HEK293 (cell line): ENCODE measurements around the gene ARHGEF37.

Source experiments
- CTCF ChIA-PET: fragments of 350-600 bp; formaldehyde crosslinking; extraction: SDS; loops from one replicate; lab custom pipeline; 2021; ENCODE audit warnings: antibody characterized with exemption; lab: Yijun Ruan, JAX
- POLR2A ChIA-PET: fragments of 300-600 bp; formaldehyde crosslinking; extraction: SDS; loops from one replicate; lab custom pipeline; 2020; ENCODE audit warnings: antibody characterized with exemption, inconsistent platforms; lab: Yijun Ruan, JAX
- H3K27ac ChIP-seq: fragments of 200-500 bp; sonication (Bioruptor generic); 2 replicates; pipeline ENCODE4 v1.5.1; 2014; ENCODE audit warnings: low read depth, low read length, control low read depth, inconsistent platforms; ENCODE audit errors: extremely low read depth
- H3K36me3 ChIP-seq, 2 experiments: fragments of 200-500 bp in 1 of 2; sonication (Bioruptor generic) in 1 of 2; 1 replicate in 1 of 2; 2 replicates in 1 of 2; pipeline ENCODE4 v1.5.1; 2014 to 2017; ENCODE audit warnings: inconsistent platforms in 2 of 2, low read length in 2 of 2; ENCODE audit not compliant: control insufficient read depth in 2 of 2, insufficient read depth in 1 of 2
- H3K4me1 ChIP-seq: fragments of 200-500 bp; sonication (Bioruptor generic); 2 replicates; pipeline ENCODE4 v1.5.1; 2014; ENCODE audit warnings: mild to moderate bottlenecking, low read length, inconsistent platforms; ENCODE audit not compliant: control insufficient read depth, insufficient read depth
- H3K4me3 ChIP-seq: 2 replicates; pipeline ENCODE4 v1.5.1; 2011; ENCODE audit warnings: low read depth, mild to moderate bottlenecking, control low read depth, low read length, moderate library complexity
- H3K9me3 ChIP-seq: fragments of 200-500 bp; sonication (Bioruptor generic); 2 replicates; pipeline ENCODE4 v1.5.1; 2014; ENCODE audit warnings: low read depth, low read length, inconsistent platforms; ENCODE audit not compliant: control insufficient read depth, insufficient read depth
- FEZF1 ChIP-seq: fragments of 450-650 bp; formaldehyde crosslinking; IDR thresholded peaks from 2 replicates; pipeline ENCODE4 v1.5.1; 2016; ENCODE audit warnings: missing biosample characterization, missing genetic modification characterization
- GLIS1 ChIP-seq: fragments of 450-650 bp; formaldehyde crosslinking; IDR thresholded peaks from 2 replicates; pipeline ENCODE4 v1.5.1; 2016; ENCODE audit warnings: missing biosample characterization, missing genetic modification characterization
- IKZF3 ChIP-seq: fragments of 450-650 bp; IDR thresholded peaks from 2 replicates; pipeline ENCODE4 v1.5.0; 2018; ENCODE audit warnings: missing biosample characterization, mild to moderate bottlenecking, missing genetic modification characterization, moderate library complexity
- MZF1 ChIP-seq: fragments of 450-650 bp; formaldehyde crosslinking; IDR thresholded peaks from 2 replicates; pipeline ENCODE4 v1.5.1; 2017; ENCODE audit warnings: missing biosample characterization, missing genetic modification characterization, borderline replicate concordance
- PRDM1 ChIP-seq: fragments of 450-650 bp; formaldehyde crosslinking; IDR thresholded peaks from 2 replicates; pipeline ENCODE4; 2016; ENCODE audit warnings: missing biosample characterization, missing genetic modification characterization
- YY1 ChIP-seq: fragments of 450-650 bp; formaldehyde crosslinking; IDR thresholded peaks from 2 replicates; pipeline ENCODE4 v1.5.1; 2018; ENCODE audit warnings: missing biosample characterization, missing genetic modification characterization
- YY2 ChIP-seq: fragments of 450-650 bp; formaldehyde crosslinking; IDR thresholded peaks from 2 replicates; pipeline ENCODE4 v1.5.1; 2016; ENCODE audit warnings: missing biosample characterization, missing genetic modification characterization
- ZBTB17 ChIP-seq: fragments of 450-650 bp; formaldehyde crosslinking; IDR thresholded peaks from 2 replicates; pipeline ENCODE4 v1.5.1; 2016; ENCODE audit warnings: missing biosample characterization, missing genetic modification characterization
- ZBTB26 ChIP-seq: fragments of 450-650 bp; formaldehyde crosslinking; optimal IDR thresholded peaks from 2 replicates; pipeline ENCODE3; 2016; ENCODE audit warnings: missing biosample characterization, mild to moderate bottlenecking, missing genetic modification characterization
- ZFP41 ChIP-seq: fragments of 450-650 bp; formaldehyde crosslinking; IDR thresholded peaks from 2 replicates; pipeline ENCODE4 v1.5.1; 2016; ENCODE audit warnings: missing biosample characterization, missing genetic modification characterization, borderline replicate concordance
- ZIC2 ChIP-seq: fragments of 450-650 bp; formaldehyde crosslinking; IDR thresholded peaks from 2 replicates; pipeline ENCODE4 v1.5.1; 2016; ENCODE audit warnings: missing biosample characterization, missing genetic modification characterization
- ZNF138 ChIP-seq: fragments of 450-650 bp; formaldehyde crosslinking; IDR thresholded peaks from 2 replicates; pipeline ENCODE4 v1.5.1; 2016; ENCODE audit warnings: missing biosample characterization, missing genetic modification characterization, borderline replicate concordance
- ZNF211 ChIP-seq: fragments of 450-650 bp; formaldehyde crosslinking; IDR thresholded peaks from 2 replicates; pipeline ENCODE4 v1.5.1; 2016; ENCODE audit warnings: low read depth, missing biosample characterization, missing genetic modification characterization
- ZNF26 ChIP-seq: fragments of 450-650 bp; formaldehyde crosslinking; IDR thresholded peaks from 2 replicates; pipeline ENCODE4 v1.5.1; 2016; ENCODE audit warnings: missing biosample characterization, missing genetic modification characterization
- ZNF311 ChIP-seq: fragments of 450-650 bp; formaldehyde crosslinking; IDR thresholded peaks from 2 replicates; pipeline ENCODE4 v1.5.1; 2017; ENCODE audit warnings: missing biosample characterization, missing genetic modification characterization, borderline replicate concordance
- ZNF341 ChIP-seq: fragments of 450-650 bp; formaldehyde crosslinking; IDR thresholded peaks from 2 replicates; pipeline ENCODE4; 2016; ENCODE audit warnings: low read depth, missing biosample characterization, missing genetic modification characterization
- ZNF366 ChIP-seq: fragments of 450-650 bp; formaldehyde crosslinking; conservative IDR thresholded peaks from 2 replicates; pipeline ENCODE4 v1.5.1; 2016; ENCODE audit warnings: missing biosample characterization, missing genetic modification characterization
- ZNF658 ChIP-seq: fragments of 450-650 bp; formaldehyde crosslinking; IDR thresholded peaks from 2 replicates; pipeline ENCODE4; 2016; ENCODE audit warnings: missing biosample characterization, missing genetic modification characterization
- ZNF768 ChIP-seq: fragments of 450-650 bp; formaldehyde crosslinking; IDR thresholded peaks from 2 replicates; pipeline ENCODE4 v1.5.1; 2018; ENCODE audit warnings: missing biosample characterization, mild to moderate bottlenecking, missing genetic modification characterization
- ZNF777 ChIP-seq: fragments of 450-650 bp; formaldehyde crosslinking; IDR thresholded peaks from 2 replicates; pipeline ENCODE4 v1.5.1; 2017; ENCODE audit warnings: missing biosample characterization, missing genetic modification characterization, borderline replicate concordance
- TF ChIP-seq, protein P1 (sequence below): fragments of 450-650 bp; formaldehyde crosslinking; conservative IDR thresholded peaks from 2 replicates; pipeline ENCODE4 v1.5.1; 2016; ENCODE audit warnings: low read depth, missing biosample characterization, missing genetic modification characterization
- TF ChIP-seq, protein P2 (sequence below): fragments of 450-650 bp; formaldehyde crosslinking; IDR thresholded peaks from 2 replicates; pipeline ENCODE4 v1.5.1; 2016; ENCODE audit warnings: missing biosample characterization, missing genetic modification characterization

Gene ARHGEF37

DNA sequence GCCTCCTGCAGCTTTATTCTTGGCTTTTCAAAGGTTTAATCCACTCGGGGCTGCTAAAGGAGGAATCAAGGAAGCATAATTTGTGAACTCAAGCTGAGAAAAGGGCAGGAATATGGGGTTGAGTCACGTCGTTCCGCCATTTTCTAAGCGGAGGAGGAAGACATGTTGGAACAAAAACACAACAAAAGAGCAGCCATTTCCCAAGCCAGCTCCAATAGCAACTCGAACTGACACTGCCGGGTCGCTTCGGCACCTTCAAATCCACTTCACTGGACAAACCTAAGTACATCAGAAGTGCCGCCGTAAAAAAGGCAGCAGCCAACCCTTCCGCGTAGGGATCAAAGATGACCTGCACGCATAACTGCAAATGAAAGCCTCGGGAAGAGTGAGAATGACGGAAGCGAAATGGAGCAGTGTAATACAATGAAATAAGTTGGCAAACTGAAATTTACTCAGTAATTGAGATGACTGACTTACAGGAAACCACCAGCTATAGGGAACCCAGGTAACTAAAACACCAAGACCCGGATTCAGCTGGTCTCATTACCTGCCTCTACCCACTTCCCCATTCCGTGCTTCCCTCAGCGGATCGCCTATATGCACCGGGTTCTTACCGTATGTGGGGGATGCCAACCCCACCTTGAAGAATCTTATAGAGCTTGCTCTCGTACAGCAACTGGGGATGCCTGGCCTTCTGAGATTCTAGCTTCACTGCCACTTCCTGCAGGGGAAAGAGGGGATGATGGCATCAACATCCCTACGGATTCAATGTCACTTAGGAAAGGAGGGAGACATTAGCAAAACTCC is 31.6 kb upstream of the ARHGEF37 start:
- TF ChIP-seq, protein P1, sequence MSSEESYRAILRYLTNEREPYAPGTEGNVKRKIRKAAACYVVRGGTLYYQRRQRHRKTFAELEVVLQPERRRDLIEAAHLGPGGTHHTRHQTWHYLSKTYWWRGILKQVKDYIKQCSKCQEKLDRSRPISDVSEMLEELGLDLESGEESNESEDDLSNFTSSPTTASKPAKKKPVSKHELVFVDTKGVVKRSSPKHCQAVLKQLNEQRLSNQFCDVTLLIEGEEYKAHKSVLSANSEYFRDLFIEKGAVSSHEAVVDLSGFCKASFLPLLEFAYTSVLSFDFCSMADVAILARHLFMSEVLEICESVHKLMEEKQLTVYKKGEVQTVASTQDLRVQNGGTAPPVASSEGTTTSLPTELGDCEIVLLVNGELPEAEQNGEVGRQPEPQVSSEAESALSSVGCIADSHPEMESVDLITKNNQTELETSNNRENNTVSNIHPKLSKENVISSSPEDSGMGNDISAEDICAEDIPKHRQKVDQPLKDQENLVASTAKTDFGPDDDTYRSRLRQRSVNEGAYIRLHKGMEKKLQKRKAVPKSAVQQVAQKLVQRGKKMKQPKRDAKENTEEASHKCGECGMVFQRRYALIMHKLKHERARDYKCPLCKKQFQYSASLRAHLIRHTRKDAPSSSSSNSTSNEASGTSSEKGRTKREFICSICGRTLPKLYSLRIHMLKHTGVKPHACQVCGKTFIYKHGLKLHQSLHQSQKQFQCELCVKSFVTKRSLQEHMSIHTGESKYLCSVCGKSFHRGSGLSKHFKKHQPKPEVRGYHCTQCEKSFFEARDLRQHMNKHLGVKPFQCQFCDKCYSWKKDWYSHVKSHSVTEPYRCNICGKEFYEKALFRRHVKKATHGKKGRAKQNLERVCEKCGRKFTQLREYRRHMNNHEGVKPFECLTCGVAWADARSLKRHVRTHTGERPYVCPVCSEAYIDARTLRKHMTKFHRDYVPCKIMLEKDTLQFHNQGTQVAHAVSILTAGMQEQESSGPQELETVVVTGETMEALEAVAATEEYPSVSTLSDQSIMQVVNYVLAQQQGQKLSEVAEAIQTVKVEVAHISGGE (tag by site-specific recombination), result 0 out of 2 replicates have a peak, but pooled peaks have one; percentile 17
- no peak for TF ChIP-seq ZNF658
- peak; percentile 98 for TF ChIP-seq ZBTB17
- peak; percentile 85 for TF ChIP-seq YY2 (tag by site-specific recombination)
- TF ChIP-seq ZNF366 (tag by site-specific recombination), result 0 out of 2 replicates have a peak, but pooled peaks have one; percentile 63
- 0 out of 2 replicates have a peak, but pooled peaks have one; percentile 12 for TF ChIP-seq IKZF3 (tag by site-specific recombination)
- peak; percentile 54; the same call in 1 of the 2 replicates for TF ChIP-seq MZF1 (tag by site-specific recombination)
- no peak for TF ChIP-seq ZNF768 (tag by site-specific recombination)
- 0 out of 2 replicates have a peak, but pooled peaks have one; percentile 38 for TF ChIP-seq ZNF341
- no peak for TF ChIP-seq ZIC2
- peak; percentile 90 for TF ChIP-seq YY1 (tag by site-specific recombination)
- peak; percentile 92 for TF ChIP-seq FEZF1
- peak overlapping the region; percentile 97 for H3K27ac ChIP-seq
- CTCF ChIA-PET, result interaction anchor here (0.6 to 1.4 kb wide), 8 partner anchors 13 to 168 kb away, joined by 3 to 7 read pairs (median 4); no protein-coding TSS in a partner anchor
- H3K9me3 ChIP-seq, result no peaks in the 10 kb centered on the region
- peak overlapping the region; percentile 94 for H3K4me3 ChIP-seq
- POLR2A ChIA-PET, result interaction anchor here (0.8 to 4.5 kb wide), 6 partner anchors 8 to 103 kb away, joined by 3 to 33 read pairs (median 9); no protein-coding TSS in a partner anchor
- peaks cover 27 to 59% of the 10 kb centered on the region in 2 experiments for H3K36me3 ChIP-seq
- H3K4me1 ChIP-seq, result peaks cover 14% of the 10 kb centered on the region

GRCh38 chr5:149550268-149550583 is 31.1 kb upstream of the ARHGEF37 start:
- ChIA-PET POLR2A (interaction anchor here (0.8 to 4.5 kb wide), 8 partner anchors 9 to 111 kb away, joined by 3 to 33 read pairs (median 6); partner anchors contain the start of gene ARHGEF37), CTCF (interaction anchor here (0.6 to 1.6 kb wide), 7 partner anchors 13 to 168 kb away, joined by 3 to 7 read pairs (median 4); partner anchors contain the start of gene ARHGEF37)
- Histone ChIP-seq H3K36me3 (peaks cover 27 to 53% of the 10 kb centered on the region in 2 experiments), H3K4me1 (peaks cover 11% of the 10 kb centered on the region), H3K4me3 (peak overlapping the region; percentile 94), H3K27ac (peak overlapping the region; percentile 97), H3K9me3 (no peaks in the 10 kb centered on the region)
- TF ChIP-seq ZBTB26 (tag by site-specific recombination), result no peak
- TF ChIP-seq ZNF138 (tag by site-specific recombination), result no peak
- TF ChIP-seq ZBTB17, result peak; percentile 57; the same call in 1 of the 2 replicates
- peak; percentile 93 for TF ChIP-seq PRDM1 (tag by site-specific recombination)
- no peak for TF ChIP-seq ZNF211
- TF ChIP-seq ZNF311 (tag by site-specific recombination), result no peak
- TF ChIP-seq ZFP41, result no peak
- TF ChIP-seq ZNF26 (tag by site-specific recombination), result no peak
- TF ChIP-seq GLIS1 (tag by site-specific recombination), result 0 out of 2 replicates have a peak, but pooled peaks have one; percentile 35
- TF ChIP-seq, protein P2, sequence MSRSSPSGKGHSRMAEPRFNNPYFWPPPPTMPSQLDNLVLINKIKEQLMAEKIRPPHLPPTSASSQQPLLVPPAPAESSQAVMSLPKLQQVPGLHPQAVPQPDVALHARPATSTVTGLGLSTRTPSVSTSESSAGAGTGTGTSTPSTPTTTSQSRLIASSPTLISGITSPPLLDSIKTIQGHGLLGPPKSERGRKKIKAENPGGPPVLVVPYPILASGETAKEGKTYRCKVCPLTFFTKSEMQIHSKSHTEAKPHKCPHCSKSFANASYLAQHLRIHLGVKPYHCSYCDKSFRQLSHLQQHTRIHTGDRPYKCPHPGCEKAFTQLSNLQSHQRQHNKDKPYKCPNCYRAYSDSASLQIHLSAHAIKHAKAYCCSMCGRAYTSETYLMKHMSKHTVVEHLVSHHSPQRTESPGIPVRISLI (tag by site-specific recombination), result peak; percentile 45; the same call in 1 of the 2 replicates
- no peak for TF ChIP-seq ZNF777 (tag by site-specific recombination)
